A549 treated with GW870086 at 1 μM for 4 hours (cell line): Measurements from ENCODE around the gene OR5D18. TPM values are rescaled to one million over a fixed set of nuclear protein-coding genes. Genes with fewer than 3 reads are reported as not detected.

Experiments used
- total RNA-seq: library from RNA; stranded (reverse); fragments of 200-300 nt; extraction: Qiagen RNA extraction; gene quantifications from 5 replicates; pipeline ENCODE4 v1.2.3, GENCODE V29; 2022; ENCODE audit warnings: low read depth

The OR5D18 gene
- total RNA-seq: not detected in 5 replicates

DNA sequence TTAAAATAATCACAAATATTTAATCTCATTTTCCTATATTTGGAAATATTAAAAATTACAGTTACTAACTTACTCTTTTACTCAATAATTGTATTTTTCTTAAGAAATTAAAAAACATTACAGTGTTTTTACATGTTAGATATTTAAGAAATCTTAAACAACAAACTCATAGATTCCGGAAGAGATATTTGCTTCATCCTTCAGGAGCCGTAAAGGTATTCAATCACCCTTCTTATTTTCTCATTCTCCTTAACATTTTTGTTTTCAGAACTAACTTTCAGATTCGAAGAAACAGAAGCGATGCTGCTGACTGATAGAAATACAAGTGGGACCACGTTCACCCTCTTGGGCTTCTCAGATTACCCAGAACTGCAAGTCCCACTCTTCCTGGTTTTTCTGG is at the start of gene OR5D18:
TSS of gene OR5D18 (plus strand) at position 301 of the 400 bp plus-strand sequence. CDS start at position 301, 0 bp downstream.

DNA sequence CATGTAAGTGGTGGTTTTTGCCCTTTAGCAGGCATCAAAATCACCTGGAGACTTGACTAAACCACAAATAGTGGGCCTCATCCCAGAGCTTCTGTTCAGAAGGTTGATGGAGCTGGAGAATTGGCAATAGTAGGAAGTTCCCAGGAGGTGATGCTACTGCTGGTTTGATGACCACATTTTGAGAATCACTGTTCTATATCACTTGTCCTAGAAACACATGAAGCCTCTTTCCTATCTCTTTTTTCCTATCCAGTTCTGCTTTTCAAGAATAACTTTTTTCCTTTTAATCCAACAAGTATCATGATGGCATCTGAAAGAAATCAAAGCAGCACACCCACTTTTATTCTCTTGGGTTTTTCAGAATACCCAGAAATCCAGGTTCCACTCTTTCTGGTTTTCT is 46.3 kb upstream of the OR5D18 start, which contains the start of gene OR5D13:
TSS of gene OR5D13 (plus strand) at position 301 of the 400 bp plus-strand sequence. CDS start at position 301, 0 bp downstream.

DNA sequence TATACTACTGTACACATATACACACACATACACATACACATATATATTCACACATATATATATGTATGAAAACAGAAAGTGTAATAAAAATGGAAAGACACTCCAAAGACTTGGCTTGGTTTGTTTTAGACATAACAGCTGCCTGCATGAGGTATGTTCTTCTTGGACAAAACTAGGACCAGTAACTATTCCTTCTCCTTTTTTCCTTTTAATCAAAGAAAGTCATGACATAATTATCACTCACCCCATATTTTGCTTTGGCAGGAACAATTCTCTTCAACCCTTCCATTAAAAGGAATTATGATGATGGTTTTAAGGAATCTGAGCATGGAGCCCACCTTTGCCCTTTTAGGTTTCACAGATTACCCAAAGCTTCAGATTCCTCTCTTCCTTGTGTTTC is 24.2 kb upstream of the OR5D18 start, which contains the start of gene OR5D14:
TSS of gene OR5D14 (plus strand) at position 301 of the 400 bp plus-strand sequence. CDS start at position 301, 0 bp downstream.

DNA sequence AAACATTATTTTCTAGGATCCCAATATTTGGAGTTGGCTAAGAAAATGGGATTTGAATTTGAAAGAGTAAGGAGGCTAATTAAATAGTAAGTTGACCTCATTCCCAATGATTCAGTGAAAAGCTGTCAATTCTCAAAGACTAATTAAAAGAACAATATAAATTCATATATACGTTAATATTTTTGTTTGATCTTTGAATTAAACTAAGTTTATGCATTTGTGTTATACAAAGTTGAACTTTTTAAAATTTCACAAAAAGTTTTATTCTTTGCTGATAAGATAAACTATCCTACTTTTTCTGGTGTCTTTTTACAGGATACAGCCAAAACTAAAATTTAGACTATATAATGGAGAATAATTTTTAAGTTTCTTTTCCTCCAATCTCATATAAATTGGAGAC is 8.4 kb upstream of the OR5D18 start, which contains the start of gene OR5L1:
TSS of gene OR5L1 (plus strand) at position 301 of the 400 bp plus-strand sequence. CDS start 100 bp downstream, outside the sequence.

DNA sequence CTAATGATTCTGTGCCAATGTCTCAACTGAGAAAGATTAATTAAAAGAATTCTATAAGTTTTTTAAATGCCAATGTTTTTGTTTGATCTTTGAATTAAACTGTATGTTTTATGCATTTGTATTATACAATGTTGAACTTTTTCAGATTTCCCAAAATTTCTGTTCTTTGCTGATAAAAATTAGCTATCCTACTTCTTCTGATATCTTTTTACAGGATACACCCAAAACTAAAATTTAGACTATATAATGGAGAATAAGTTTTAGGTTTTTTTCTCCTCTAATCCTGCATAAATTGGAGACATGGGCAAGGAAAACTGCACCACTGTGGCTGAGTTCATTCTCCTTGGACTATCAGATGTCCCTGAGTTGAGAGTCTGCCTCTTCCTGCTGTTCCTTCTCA is 7.5 kb downstream of the OR5D18 start, which contains the start of gene OR5L2:
TSS of gene OR5L2 (plus strand) at position 301 of the 400 bp plus-strand sequence. CDS start at position 301, 0 bp downstream.

DNA sequence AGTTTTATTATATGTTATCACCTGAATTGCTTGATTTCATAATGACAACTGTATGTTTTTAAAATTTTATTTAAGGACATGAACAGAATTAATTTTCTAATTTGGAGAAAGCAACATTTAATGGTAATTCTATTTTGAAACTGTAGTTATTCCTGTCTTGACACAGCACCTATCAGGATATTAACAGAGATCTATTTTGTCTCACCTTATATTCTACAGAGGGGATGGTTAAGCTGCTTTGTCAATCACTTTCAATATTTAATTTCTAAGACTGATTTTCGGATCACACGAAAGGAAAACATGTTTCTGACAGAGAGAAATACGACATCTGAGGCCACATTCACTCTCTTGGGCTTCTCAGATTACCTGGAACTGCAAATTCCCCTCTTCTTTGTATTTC is 19.0 kb downstream of the OR5D18 start, which contains the start of gene OR5D16:
TSS of gene OR5D16 (plus strand) at position 301 of the 400 bp plus-strand sequence. CDS start at position 301, 0 bp downstream.

Other genes with a start within 250 kb of the OR5D18 start
- not detected in 5 replicates for gene OR4C16, start 247.5 kb upstream of the OR5D18 start, total RNA-seq
- gene OR4C11, start 212.0 kb upstream of the OR5D18 start, total RNA-seq: not detected in 5 replicates
- gene OR4P4, start 184.5 kb upstream of the OR5D18 start, total RNA-seq: not detected in 5 replicates
- gene OR4S2, start 171.3 kb upstream of the OR5D18 start, total RNA-seq: not detected in 5 replicates
- not detected in 5 replicates for gene OR4C6, start 157.4 kb upstream of the OR5D18 start, total RNA-seq
- not detected in 5 replicates for gene OR5D13, start 46.2 kb upstream of the OR5D18 start, total RNA-seq
- gene OR5D14, start 24.1 kb upstream of the OR5D18 start, total RNA-seq: not detected in 5 replicates
- not detected in 5 replicates for gene OR5L1, start 8.3 kb upstream of the OR5D18 start, total RNA-seq
- not detected in 5 replicates for gene OR5L2, start 7.6 kb downstream of the OR5D18 start, total RNA-seq
- not detected in 5 replicates for gene OR5D16, start 19.1 kb downstream of the OR5D18 start, total RNA-seq
- not detected in 5 replicates for gene TRIM51, start 63.7 kb downstream of the OR5D18 start, total RNA-seq
- not detected in 5 replicates for gene OR5W2, start 95.0 kb downstream of the OR5D18 start, total RNA-seq
- gene OR5I1, start 116.8 kb downstream of the OR5D18 start, total RNA-seq: not detected in 5 replicates
- not detected in 5 replicates for gene OR10AG1, start 150.3 kb downstream of the OR5D18 start, total RNA-seq
- not detected in 5 replicates for gene OR5F1, start 175.0 kb downstream of the OR5D18 start, total RNA-seq
- not detected in 5 replicates for gene OR5AS1, start 208.0 kb downstream of the OR5D18 start, total RNA-seq